ENCODE measurements around the gene ALDH1A2.

The ALDH1A2 gene

GRCh38 chr15:57943171-57943570 is 122.3 kb downstream of the ALDH1A2 start:
- no peak for DNase-seq (ENCODE audit: low read depth in 2 of 2)

GRCh38 chr15:57941816-57942215 is 123.7 kb downstream of the ALDH1A2 start:
- no peak for DNase-seq (ENCODE audit: low read depth in 2 of 2)

GRCh38 chr15:57932348-57932747 is 133.2 kb downstream of the ALDH1A2 start:
- no peak for DNase-seq (ENCODE audit: low read depth in 2 of 2)

- DNase-seq (ENCODE audit: low read depth in 2 of 2), result no peak
These were observed 133.9 kb downstream of the ALDH1A2 start for GRCh38 chr15:57931570-57931969.

- DNase-seq (ENCODE audit: low read depth in 2 of 2), result no peak
These were observed 138.3 kb downstream of the ALDH1A2 start for GRCh38 chr15:57927091-57927631.

GRCh38 chr15:57925650-57926049 is 139.9 kb downstream of the ALDH1A2 start:
- no peak for DNase-seq (ENCODE audit: low read depth in 2 of 2)

- no peak for DNase-seq (ENCODE audit: low read depth in 2 of 2)
These were observed 140.9 kb downstream of the ALDH1A2 start for GRCh38 chr15:57924598-57924997.

- DNase-seq (ENCODE audit: low read depth in 2 of 2), result no peak
These were observed 141.8 kb downstream of the ALDH1A2 start for GRCh38 chr15:57923750-57924149.

GRCh38 chr15:57923306-57923705 is 142.2 kb downstream of the ALDH1A2 start:
- no peak for DNase-seq (ENCODE audit: low read depth in 2 of 2)

- no peak for DNase-seq (ENCODE audit: low read depth in 2 of 2)
These were observed 142.7 kb downstream of the ALDH1A2 start for GRCh38 chr15:57922776-57923175.

- no peak for DNase-seq (ENCODE audit: low read depth in 2 of 2)
These were observed 144.1 kb downstream of the ALDH1A2 start for GRCh38 chr15:57921371-57921770.

GRCh38 chr15:57920911-57921310 is 144.6 kb downstream of the ALDH1A2 start:
- no peak for DNase-seq (ENCODE audit: low read depth in 2 of 2)

- DNase-seq (ENCODE audit: low read depth in 2 of 2), result no peak
These were observed 145.8 kb downstream of the ALDH1A2 start for GRCh38 chr15:57919754-57920153.

GRCh38 chr15:57917998-57918397 is 147.5 kb downstream of the ALDH1A2 start:
- no peak for DNase-seq (ENCODE audit: low read depth in 2 of 2)

- no peak for DNase-seq (ENCODE audit: low read depth in 2 of 2)
These were observed 148.8 kb downstream of the ALDH1A2 start for GRCh38 chr15:57916695-57917094.

- no peak for DNase-seq (ENCODE audit: low read depth in 2 of 2)
These were observed 149.5 kb downstream of the ALDH1A2 start for GRCh38 chr15:57915827-57916531.

GRCh38 chr15:57914350-57915055 is 151.0 kb downstream of the ALDH1A2 start:
- no peak for DNase-seq (ENCODE audit: low read depth in 2 of 2)

- DNase-seq (ENCODE audit: low read depth in 2 of 2), result no peak
These were observed 154.3 kb downstream of the ALDH1A2 start for GRCh38 chr15:57911247-57911646.

- no peak for DNase-seq (ENCODE audit: low read depth in 2 of 2)
These were observed 154.8 kb downstream of the ALDH1A2 start for GRCh38 chr15:57910672-57911071.

- no peak for DNase-seq (ENCODE audit: low read depth in 2 of 2)
These were observed 156.1 kb downstream of the ALDH1A2 start for GRCh38 chr15:57909388-57909787.

GRCh38 chr15:57903626-57904025 is 161.9 kb downstream of the ALDH1A2 start:
- DNase-seq (ENCODE audit: low read depth in 2 of 2), result no peak

Measured in stimulated activated CD4-positive, alpha-beta T cell treated with anti-CD3 and anti-CD28 coated beads, Interleukin-12 subunit alpha, Interleukin-12 subunit beta, amount 100 ng/mL, for 24 hours (primary cell).